ENCODE measurements around the gene BMPR1B.

DNA sequence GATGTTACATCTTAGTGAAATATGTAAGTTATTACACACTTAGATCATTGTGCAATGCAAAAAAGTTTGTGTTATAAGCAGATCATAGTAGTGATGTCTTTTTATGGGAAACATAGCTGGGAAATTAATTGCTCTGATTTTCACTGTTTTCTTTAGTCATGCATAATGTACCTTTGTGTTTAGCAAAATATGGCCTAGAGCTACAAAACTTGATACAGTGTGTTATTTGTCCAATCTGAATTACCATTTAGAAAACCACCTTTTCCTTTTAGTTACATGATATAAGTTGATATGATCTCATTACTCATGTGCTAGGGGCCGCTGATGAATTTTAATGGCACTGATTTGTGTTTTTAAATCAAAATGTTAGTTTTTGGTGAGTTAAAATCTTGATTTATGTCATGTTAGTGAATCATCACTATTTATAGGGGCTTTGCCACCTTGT is 2.0 kb downstream of the BMPR1B start:
- TF ChIP-seq POLR2A (IDR thresholded peaks at IDR 0.05; ENCODE audit: borderline replicate concordance, extremely low read depth, insufficient read depth, insufficient read length) = no peak
- TF ChIP-seq, protein P1, sequence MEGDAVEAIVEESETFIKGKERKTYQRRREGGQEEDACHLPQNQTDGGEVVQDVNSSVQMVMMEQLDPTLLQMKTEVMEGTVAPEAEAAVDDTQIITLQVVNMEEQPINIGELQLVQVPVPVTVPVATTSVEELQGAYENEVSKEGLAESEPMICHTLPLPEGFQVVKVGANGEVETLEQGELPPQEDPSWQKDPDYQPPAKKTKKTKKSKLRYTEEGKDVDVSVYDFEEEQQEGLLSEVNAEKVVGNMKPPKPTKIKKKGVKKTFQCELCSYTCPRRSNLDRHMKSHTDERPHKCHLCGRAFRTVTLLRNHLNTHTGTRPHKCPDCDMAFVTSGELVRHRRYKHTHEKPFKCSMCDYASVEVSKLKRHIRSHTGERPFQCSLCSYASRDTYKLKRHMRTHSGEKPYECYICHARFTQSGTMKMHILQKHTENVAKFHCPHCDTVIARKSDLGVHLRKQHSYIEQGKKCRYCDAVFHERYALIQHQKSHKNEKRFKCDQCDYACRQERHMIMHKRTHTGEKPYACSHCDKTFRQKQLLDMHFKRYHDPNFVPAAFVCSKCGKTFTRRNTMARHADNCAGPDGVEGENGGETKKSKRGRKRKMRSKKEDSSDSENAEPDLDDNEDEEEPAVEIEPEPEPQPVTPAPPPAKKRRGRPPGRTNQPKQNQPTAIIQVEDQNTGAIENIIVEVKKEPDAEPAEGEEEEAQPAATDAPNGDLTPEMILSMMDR (IDR thresholded peaks at IDR 0.05 in 2 of 3, conservative IDR thresholded peaks at IDR 0.05 in 1 of 3; ENCODE audit: borderline replicate concordance in 1 of 3, insufficient read depth in 1 of 3, low read depth in 2 of 3, low read length in 2 of 3) = no peak
- no peak for TF ChIP-seq MAX (IDR thresholded peaks at IDR 0.05)
- no peak for TF ChIP-seq EZH2 (IDR thresholded peaks at IDR 0.05)
- TF ChIP-seq RAD21 (IDR thresholded peaks at IDR 0.05; ENCODE audit: low read depth) = no peak
- no peak for TF ChIP-seq POLR2AphosphoS5 (IDR thresholded peaks at IDR 0.05; ENCODE audit: low read depth, low read length)

All from HCT116 (cell line).